GM10248 (cell line): Measurements from ENCODE around the gene MIPEP.

Experiments used
- CTCF ChIA-PET: fragments of 300-600 bp; sonication (Branson Sonifier 250); formaldehyde crosslinking; extraction: SDS; loops from one replicate; lab custom pipeline; 2021; ENCODE audit warnings: antibody characterized with exemption; lab: Yijun Ruan, JAX
- POLR2A ChIA-PET: fragments of 350-650 bp; sonication (Branson Sonifier 250); formaldehyde crosslinking; extraction: SDS; loops from one replicate; lab custom pipeline; 2020; ENCODE audit warnings: antibody characterized with exemption; lab: Yijun Ruan, JAX
- DNase-seq: peaks from one replicate; pipeline ENCODE4 v3.0.0; 2012; ENCODE audit errors: extremely low spot score
- CTCF ChIP-seq: IDR thresholded peaks from 2 replicates; pipeline ENCODE4 v1.5.1; 2012; ENCODE audit warnings: mild to moderate bottlenecking, low read depth; ENCODE audit errors: extremely low read depth, missing control alignments, control extremely low read depth

MIPEP gene

GRCh38 chr13:23866420-23867026 lies 22.7 kb downstream of the MIPEP start:
- ChIA-PET POLR2A (no interaction called here), CTCF (interaction anchor here (0.9 to 1.2 kb wide), 4 partner anchors 9 to 401 kb away, joined by 3 read pairs; no protein-coding TSS in a partner anchor)
- TF ChIP-seq CTCF = no peak
- no peak for DNase-seq

- CTCF ChIA-PET = interaction anchor here (0.9 to 1.2 kb wide), 4 partner anchors 8 to 400 kb away, joined by 3 read pairs; no protein-coding TSS in a partner anchor
- DNase-seq = no peak
- no peak for TF ChIP-seq CTCF
- POLR2A ChIA-PET = no interaction called here
Observed at GRCh38 chr13:23865906-23866305, 23.3 kb downstream of the MIPEP start.

- ChIA-PET POLR2A (no interaction called here), CTCF (interaction anchor here (1.3 kb wide), 1 partner anchor 16 kb away, joined by 3 read pairs; no protein-coding TSS in a partner anchor)
- no peak for DNase-seq
- no peak for TF ChIP-seq CTCF
Observed at GRCh38 chr13:23865026-23865425, 24.2 kb downstream of the MIPEP start.

- TF ChIP-seq CTCF = no peak
- ChIA-PET POLR2A (no interaction called here), CTCF (interaction anchor here (0.6 to 1.2 kb wide), 5 partner anchors 9 to 437 kb away, joined by 3 to 4 read pairs (median 3); partner anchors contain the start of gene MIPEP)
- DNase-seq = no peak
Observed at GRCh38 chr13:23861310-23861709, 27.9 kb downstream of the MIPEP start.

- TF ChIP-seq CTCF = no peak
- ChIA-PET POLR2A (no interaction called here), CTCF (interaction anchor here (2.2 kb wide), 1 partner anchor 10 kb away, joined by 7 read pairs; no protein-coding TSS in a partner anchor)
- DNase-seq = no peak
Observed at GRCh38 chr13:23859904-23860303, 29.3 kb downstream of the MIPEP start.

- DNase-seq = no peak
- CTCF ChIA-PET = interaction anchor here (2.1 to 2.2 kb wide), 2 partner anchors 10 to 14 kb away, joined by 7 read pairs; no protein-coding TSS in a partner anchor
- no peak for TF ChIP-seq CTCF
- POLR2A ChIA-PET = no interaction called here
Observed at GRCh38 chr13:23859455-23859854, 29.7 kb downstream of the MIPEP start.
